ENCODE results near the gene ERBIN. TPM values are rescaled to one million over a fixed set of nuclear protein-coding genes. Genes with fewer than 3 reads are reported as not detected.
"Not testable (repeated sequence)": the region's sequence is repeated elsewhere in the genome, so short reads cannot be mapped to it uniquely, and the experiment has no call there.

The ERBIN gene
- polyA plus RNA-seq, 2 donors, result 12.5 to 13.0 TPM

DNA sequence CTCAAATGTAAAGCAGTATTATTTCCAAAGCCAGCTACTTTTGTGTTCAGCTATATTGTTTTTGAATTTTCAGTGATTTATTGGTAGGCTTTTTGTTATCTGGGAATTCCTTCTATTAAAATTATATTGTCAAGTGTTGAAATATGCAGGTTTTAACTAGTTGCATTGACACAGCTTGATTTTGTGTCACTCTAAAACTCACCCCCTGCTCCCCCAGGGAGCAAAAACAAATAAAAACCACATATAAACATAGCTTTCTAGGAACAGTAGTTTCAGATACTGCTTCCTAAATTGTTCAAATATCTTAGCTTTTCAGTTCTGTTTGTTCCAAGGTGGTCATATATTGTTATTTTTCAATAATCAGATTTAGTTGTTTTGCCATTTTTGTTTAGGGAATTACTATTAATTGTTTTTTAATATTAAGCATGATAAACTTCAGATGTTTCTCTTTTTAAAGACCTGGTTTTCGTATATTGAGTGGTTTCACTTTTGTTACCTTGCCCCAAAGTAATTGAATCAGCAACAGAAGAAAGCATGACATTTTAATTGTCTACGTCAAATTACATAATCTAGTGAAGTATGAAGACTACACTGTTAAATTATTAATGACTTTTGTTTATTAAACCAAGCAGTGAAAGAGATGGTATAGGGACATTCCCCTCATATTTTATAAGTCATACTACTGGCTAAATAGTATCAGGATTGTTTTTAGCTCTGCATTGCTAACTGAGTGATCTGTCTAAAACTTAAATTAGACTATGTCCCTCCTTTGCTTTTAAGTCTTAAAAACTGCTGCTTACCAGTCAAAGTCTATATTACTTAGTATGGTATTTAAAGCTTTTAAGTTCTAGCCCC, 43.4 kb downstream of the ERBIN start:
- H3K4me1 ChIP-seq (ENCODE audit: control insufficient read depth in 2 of 2, insufficient read depth in 2 of 2, low read length in 1 of 2), result no peaks in the 10 kb centered on the region
- no peaks in the 10 kb centered on the region for H3K9me3 ChIP-seq (ENCODE audit: control insufficient read depth in 2 of 2, insufficient read depth in 1 of 2, low read depth in 1 of 2, low read length in 1 of 2)
- 30 to 31% methylated on average over 2 of the region's 2 CpGs for WGBS, 2 donors
- H3K27me3 ChIP-seq (ENCODE audit: control insufficient read depth in 1 of 2, insufficient read depth in 2 of 2, low read length in 2 of 2), result no peaks in the 10 kb centered on the region
- no peaks in the 10 kb centered on the region for H3K36me3 ChIP-seq (ENCODE audit: control insufficient read depth in 2 of 2, insufficient read depth in 2 of 2, low read length in 1 of 2)
- H3K27ac ChIP-seq (ENCODE audit: low read depth in 2 of 2, low read length in 1 of 2), result no peak overlapping the region
- H3K4me3 ChIP-seq (ENCODE audit: low read depth in 1 of 2, low read length in 2 of 2), result no peak overlapping the region

GRCh38 chr5:65970481-65971367, 44.3 kb downstream of the ERBIN start:
- 62 to 63% methylated on average over 7 of the region's 7 CpGs for WGBS, 2 donors
- H3K4me1 ChIP-seq (ENCODE audit: control insufficient read depth in 2 of 2, insufficient read depth in 2 of 2, low read length in 1 of 2), result no peaks in the 10 kb centered on the region
- H3K27ac ChIP-seq (ENCODE audit: low read depth in 2 of 2, low read length in 1 of 2), result no peak overlapping the region
- no peaks in the 10 kb centered on the region for H3K27me3 ChIP-seq (ENCODE audit: control insufficient read depth in 1 of 2, insufficient read depth in 2 of 2, low read length in 2 of 2)
- no peak overlapping the region for H3K4me3 ChIP-seq (ENCODE audit: low read depth in 1 of 2, low read length in 2 of 2)
- H3K9me3 ChIP-seq (ENCODE audit: control insufficient read depth in 2 of 2, insufficient read depth in 1 of 2, low read depth in 1 of 2, low read length in 1 of 2), result no peaks in the 10 kb centered on the region
- no peaks in the 10 kb centered on the region for H3K36me3 ChIP-seq (ENCODE audit: control insufficient read depth in 2 of 2, insufficient read depth in 2 of 2, low read length in 1 of 2)

DNA sequence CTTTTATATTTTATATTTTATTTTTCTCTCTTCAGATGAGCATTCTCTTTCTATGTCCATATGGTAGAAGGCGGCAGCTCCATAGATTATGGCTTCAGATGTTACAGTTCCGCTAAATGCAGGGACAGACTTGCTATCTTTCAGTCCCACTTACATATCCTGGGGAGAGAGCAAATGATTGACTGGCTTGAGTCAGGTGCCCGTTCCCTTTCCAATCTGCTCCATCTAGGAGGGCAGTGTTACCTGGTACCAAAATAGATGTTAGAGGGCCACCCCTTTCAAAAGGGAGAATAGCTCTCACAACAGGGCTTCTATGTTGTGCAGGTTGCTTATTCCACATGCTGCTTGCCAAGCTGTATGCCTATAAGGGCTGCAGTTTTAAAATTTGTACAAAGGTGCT, 45.3 kb downstream of the ERBIN start:
- no peak overlapping the region for H3K4me3 ChIP-seq (ENCODE audit: low read depth in 1 of 2, low read length in 2 of 2)
- no peaks in the 10 kb centered on the region for H3K4me1 ChIP-seq (ENCODE audit: control insufficient read depth in 2 of 2, insufficient read depth in 2 of 2, low read length in 1 of 2)
- H3K27ac ChIP-seq (ENCODE audit: low read depth in 2 of 2, low read length in 1 of 2), result no peak overlapping the region
- 89 to 94% methylated on average over 3 of the region's 3 CpGs for WGBS, 2 donors
- no peaks in the 10 kb centered on the region for H3K9me3 ChIP-seq (ENCODE audit: control insufficient read depth in 2 of 2, insufficient read depth in 1 of 2, low read depth in 1 of 2, low read length in 1 of 2)
- H3K36me3 ChIP-seq (ENCODE audit: control insufficient read depth in 2 of 2, insufficient read depth in 2 of 2, low read length in 1 of 2), result no peaks in the 10 kb centered on the region
- no peaks in the 10 kb centered on the region for H3K27me3 ChIP-seq (ENCODE audit: control insufficient read depth in 1 of 2, insufficient read depth in 2 of 2, low read length in 2 of 2)

GRCh38 chr5:65972896-65973295, 46.5 kb downstream of the ERBIN start:
- not testable (repeated sequence) for H3K4me3 ChIP-seq (ENCODE audit: low read depth in 1 of 2, low read length in 2 of 2); H3K36me3 ChIP-seq (ENCODE audit: control insufficient read depth in 2 of 2, insufficient read depth in 2 of 2, low read length in 1 of 2); H3K27me3 ChIP-seq (ENCODE audit: control insufficient read depth in 1 of 2, insufficient read depth in 2 of 2, low read length in 2 of 2); H3K4me1 ChIP-seq (ENCODE audit: control insufficient read depth in 2 of 2, insufficient read depth in 2 of 2, low read length in 1 of 2); H3K27ac ChIP-seq (ENCODE audit: low read depth in 2 of 2, low read length in 1 of 2); H3K9me3 ChIP-seq (ENCODE audit: control insufficient read depth in 2 of 2, insufficient read depth in 1 of 2, low read depth in 1 of 2, low read length in 1 of 2)
- WGBS, 2 donors, result 95% methylated on average over 3 of the region's 3 CpGs

DNA sequence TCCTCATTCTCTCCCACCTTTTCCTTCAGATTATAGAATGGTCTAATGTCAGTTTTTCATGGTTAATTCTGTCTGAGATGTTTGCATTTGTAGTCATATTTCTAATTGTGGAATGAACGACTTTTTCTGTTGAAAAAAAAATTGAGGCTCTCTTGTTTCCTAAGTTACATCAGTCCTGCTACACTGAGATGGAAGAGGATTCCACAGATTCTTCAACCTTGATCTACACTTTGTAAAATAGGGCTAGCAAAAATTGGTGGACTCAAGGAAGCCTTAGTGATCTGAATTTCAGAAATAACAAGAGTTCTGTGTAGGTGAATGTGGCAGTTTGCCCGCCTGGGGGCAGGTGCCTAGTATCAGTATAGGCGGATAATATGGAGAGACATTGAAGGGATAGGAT, 51.9 kb downstream of the ERBIN start:
- WGBS, 2 donors, result 88% methylated on average over 3 of the region's 3 CpGs
- Histone ChIP-seq H3K36me3 (ENCODE audit: control insufficient read depth in 2 of 2, insufficient read depth in 2 of 2, low read length in 1 of 2) (no peaks in the 10 kb centered on the region), H3K9me3 (ENCODE audit: control insufficient read depth in 2 of 2, insufficient read depth in 1 of 2, low read depth in 1 of 2, low read length in 1 of 2) (no peaks in the 10 kb centered on the region), H3K4me1 (ENCODE audit: control insufficient read depth in 2 of 2, insufficient read depth in 2 of 2, low read length in 1 of 2) (no peaks in the 10 kb centered on the region), H3K4me3 (ENCODE audit: low read depth in 1 of 2, low read length in 2 of 2) (no peak overlapping the region), H3K27ac (ENCODE audit: low read depth in 2 of 2, low read length in 1 of 2) (no peak overlapping the region), H3K27me3 (ENCODE audit: control insufficient read depth in 1 of 2, insufficient read depth in 2 of 2, low read length in 2 of 2) (no peaks in the 10 kb centered on the region)

- Histone ChIP-seq H3K4me1 (ENCODE audit: control insufficient read depth in 2 of 2, insufficient read depth in 2 of 2, low read length in 1 of 2) (no peaks in the 10 kb centered on the region), H3K27ac (ENCODE audit: low read depth in 2 of 2, low read length in 1 of 2) (no peak overlapping the region), H3K27me3 (ENCODE audit: control insufficient read depth in 1 of 2, insufficient read depth in 2 of 2, low read length in 2 of 2) (no peaks in the 10 kb centered on the region), H3K4me3 (ENCODE audit: low read depth in 1 of 2, low read length in 2 of 2) (no peak overlapping the region), H3K9me3 (ENCODE audit: control insufficient read depth in 2 of 2, insufficient read depth in 1 of 2, low read depth in 1 of 2, low read length in 1 of 2) (no peaks in the 10 kb centered on the region), H3K36me3 (ENCODE audit: control insufficient read depth in 2 of 2, insufficient read depth in 2 of 2, low read length in 1 of 2) (peaks cover 0 to 2% of the 10 kb centered on the region in 2 donors)
- 78 to 83% methylated on average over 1 of the region's 1 CpG for WGBS, 2 donors
These were observed 55.2 kb downstream of the ERBIN start for GRCh38 chr5:65981548-65981947.

DNA sequence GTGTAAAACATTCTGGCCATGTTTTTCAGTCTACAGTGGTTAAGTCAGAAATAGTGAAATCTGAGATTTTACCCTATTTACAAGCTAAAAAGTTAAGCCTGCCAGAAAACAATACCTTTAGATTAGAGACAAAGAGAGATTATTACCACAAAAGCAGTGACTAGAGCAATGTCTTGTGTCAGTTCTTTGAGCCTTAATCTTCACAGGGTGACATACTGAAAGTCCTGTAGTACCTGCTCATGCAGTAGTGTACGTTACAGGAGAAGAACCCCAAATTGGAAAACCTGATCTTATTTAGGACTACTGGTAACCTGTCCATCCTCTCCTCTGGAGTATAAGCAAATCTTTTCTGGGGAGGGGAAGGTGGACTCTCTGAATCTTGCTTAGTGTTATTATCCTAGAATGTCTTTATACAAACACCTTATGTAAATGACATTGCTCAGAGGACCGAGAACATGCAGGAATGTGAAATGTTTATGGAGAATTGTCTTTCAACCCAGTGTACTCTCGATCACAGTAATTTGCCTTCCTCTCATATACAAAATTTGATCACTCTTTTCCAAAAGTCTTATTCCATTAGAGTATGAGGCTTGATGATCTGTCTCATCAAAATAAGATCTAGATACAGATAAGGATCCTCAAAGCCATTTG, 55.7 kb downstream of the ERBIN start:
- Histone ChIP-seq H3K4me1 (ENCODE audit: control insufficient read depth in 2 of 2, insufficient read depth in 2 of 2, low read length in 1 of 2) (no peaks in the 10 kb centered on the region), H3K9me3 (ENCODE audit: control insufficient read depth in 2 of 2, insufficient read depth in 1 of 2, low read depth in 1 of 2, low read length in 1 of 2) (no peaks in the 10 kb centered on the region), H3K27ac (ENCODE audit: low read depth in 2 of 2, low read length in 1 of 2) (no peak overlapping the region), H3K36me3 (ENCODE audit: control insufficient read depth in 2 of 2, insufficient read depth in 2 of 2, low read length in 1 of 2) (peaks cover 0 to 2% of the 10 kb centered on the region in 2 donors), H3K27me3 (ENCODE audit: control insufficient read depth in 1 of 2, insufficient read depth in 2 of 2, low read length in 2 of 2) (no peaks in the 10 kb centered on the region), H3K4me3 (ENCODE audit: low read depth in 1 of 2, low read length in 2 of 2) (no peak overlapping the region)
- WGBS, 2 donors, result 87 to 88% methylated on average over 3 of the region's 3 CpGs

GRCh38 chr5:65982635-65983034, 56.3 kb downstream of the ERBIN start:
- no peaks in the 10 kb centered on the region for H3K4me1 ChIP-seq (ENCODE audit: control insufficient read depth in 2 of 2, insufficient read depth in 2 of 2, low read length in 1 of 2)

GRCh38 chr5:65984098-65984885, 57.9 kb downstream of the ERBIN start:
- H3K27me3 ChIP-seq (ENCODE audit: control insufficient read depth in 1 of 2, insufficient read depth in 2 of 2, low read length in 2 of 2), result no peaks in the 10 kb centered on the region
- no peaks in the 10 kb centered on the region for H3K9me3 ChIP-seq (ENCODE audit: control insufficient read depth in 2 of 2, insufficient read depth in 1 of 2, low read depth in 1 of 2, low read length in 1 of 2)
- 91 to 93% methylated on average over 10 of the region's 10 CpGs for WGBS, 2 donors
- H3K4me1 ChIP-seq (ENCODE audit: control insufficient read depth in 2 of 2, insufficient read depth in 2 of 2, low read length in 1 of 2), result no peaks in the 10 kb centered on the region
- no peak overlapping the region for H3K4me3 ChIP-seq (ENCODE audit: low read depth in 1 of 2, low read length in 2 of 2)
- H3K27ac ChIP-seq (ENCODE audit: low read depth in 2 of 2, low read length in 1 of 2), result no peak overlapping the region
- H3K36me3 ChIP-seq (ENCODE audit: control insufficient read depth in 2 of 2, insufficient read depth in 2 of 2, low read length in 1 of 2), result peaks cover 0 to 2% of the 10 kb centered on the region in 2 donors

More at GRCh38 chr5:65982635-65983034, 56.3 kb downstream of the ERBIN start:
- WGBS, 2 donors, result 91 to 97% methylated on average over 1 of the region's 1 CpG
- Histone ChIP-seq H3K27me3 (ENCODE audit: control insufficient read depth in 1 of 2, insufficient read depth in 2 of 2, low read length in 2 of 2) (no peaks in the 10 kb centered on the region), H3K4me3 (ENCODE audit: low read depth in 1 of 2, low read length in 2 of 2) (no peak overlapping the region), H3K36me3 (ENCODE audit: control insufficient read depth in 2 of 2, insufficient read depth in 2 of 2, low read length in 1 of 2) (peaks cover 0 to 2% of the 10 kb centered on the region in 2 donors), H3K9me3 (ENCODE audit: control insufficient read depth in 2 of 2, insufficient read depth in 1 of 2, low read depth in 1 of 2, low read length in 1 of 2) (no peaks in the 10 kb centered on the region), H3K27ac (ENCODE audit: low read depth in 2 of 2, low read length in 1 of 2) (no peak overlapping the region)

Data from esophagus (tissue), 2 donors.